H1 (cell line): ENCODE data around the gene RPL31. TPM values are rescaled to one million over a fixed set of nuclear protein-coding genes. Genes with fewer than 3 reads are reported as not detected.
A peak's percentile ranks its signal among the peaks of the same experiment; 100 is the strongest.

Source experiments
- CTCF ChIA-PET: fragments of 300-600 bp; sonication (Branson Sonifier 250); formaldehyde crosslinking; loops from one replicate; lab custom pipeline; 2021; ENCODE audit not compliant: partially characterized antibody; lab: Charles Lee
- POLR2A ChIA-PET: fragments of 300-600 bp; sonication (Branson Sonifier 250); formaldehyde crosslinking; loops from one replicate; lab custom pipeline; 2021; ENCODE audit warnings: inconsistent platforms; ENCODE audit not compliant: partially characterized antibody; lab: Charles Lee
- DNase-seq, 2 experiments: peaks; one replicate each; pipeline versions ENCODE4 v3.0.0 to v3.0.0-alpha.2; 2010 to 2022; ENCODE audit warnings: low spot score in 2 of 2, low read depth in 1 of 2, mixed read lengths in 1 of 2
- FAIRE-seq: peaks from 2 replicates; lab custom pipeline; 2011; peaks lifted over from hg19 to GRCh38; lab: Jason Lieb, UNC
- H2AFZ ChIP-seq: 2 replicates; pipeline ENCODE4 v1.8.1; 2012; ENCODE audit warnings: low read length, inconsistent platforms
- H2AK5ac ChIP-seq: 2 replicates; pipeline ENCODE4 v1.6.1; 2013; ENCODE audit warnings: low read depth, low read length
- H2BK120ac ChIP-seq: replicated peaks from 2 replicates; pipeline ENCODE3; 2013; ENCODE audit warnings: low read depth, low read length, inconsistent platforms
- H2BK12ac ChIP-seq: 2 replicates; pipeline ENCODE4 v1.6.1; 2013; ENCODE audit warnings: low read depth, low read length
- H2BK15ac ChIP-seq: 2 replicates; pipeline ENCODE4 v1.6.1; 2013; ENCODE audit warnings: low read length
- H2BK20ac ChIP-seq: 2 replicates; pipeline ENCODE4 v1.6.1; 2013; ENCODE audit warnings: low read length
- H2BK5ac ChIP-seq: 2 replicates; pipeline ENCODE4 v1.6.1; 2013; ENCODE audit warnings: low read depth, low read length
- H3K14ac ChIP-seq: 2 replicates; pipeline ENCODE4 v1.6.1; 2013; ENCODE audit warnings: inconsistent platforms; ENCODE audit not compliant: insufficient read length
- H3K18ac ChIP-seq: 2 replicates; pipeline ENCODE4 v1.6.1; 2013; ENCODE audit warnings: low read length; ENCODE audit errors: extremely low read depth
- H3K23ac ChIP-seq: 2 replicates; pipeline ENCODE4 v1.6.1; 2013; ENCODE audit warnings: inconsistent platforms; ENCODE audit not compliant: insufficient read length
- H3K23me2 ChIP-seq: 2 replicates; pipeline ENCODE4 v1.6.1; 2013; ENCODE audit warnings: low read depth, low read length
- H3K27ac ChIP-seq: 2 replicates; pipeline ENCODE4 v1.6.1; 2011; ENCODE audit warnings: low read depth, low read length, inconsistent platforms
- H3K27me3 ChIP-seq, 4 experiments: replicated peaks in 1 of 4; 1 replicate in 1 of 4; 2 replicates in 3 of 4; pipeline versions ENCODE4 v1.6.1 to v1.8.1; 2011 to 2013; ENCODE audit warnings: low read length in 3 of 4, mild to moderate bottlenecking in 3 of 4, inconsistent platforms in 2 of 4, mixed read lengths in 2 of 4, moderate library complexity in 1 of 4; ENCODE audit not compliant: control insufficient read depth in 3 of 4, insufficient read depth in 3 of 4; ENCODE audit errors: extremely low read depth in 1 of 4
- H3K36me3 ChIP-seq, 4 experiments: 2 replicates each; pipeline versions ENCODE4 v1.6.1 to v1.8.1; 2011 to 2013; ENCODE audit warnings: mild to moderate bottlenecking in 4 of 4, low read length in 3 of 4, moderate library complexity in 2 of 4, control low read depth in 1 of 4, inconsistent platforms in 1 of 4; ENCODE audit not compliant: insufficient read depth in 4 of 4, control insufficient read depth in 2 of 4
- H3K4ac ChIP-seq: replicated peaks from 2 replicates; pipeline ENCODE3; 2013; ENCODE audit warnings: low read length, low read depth, mixed read lengths, inconsistent platforms; ENCODE audit not compliant: insufficient read length
- H3K4me1 ChIP-seq, 4 experiments: replicated peaks in 1 of 4; 1 replicate in 1 of 4; 2 replicates in 3 of 4; pipeline versions ENCODE4 v1.6.1 to v1.8.1; 2011 to 2013; ENCODE audit warnings: low read length in 3 of 4, inconsistent platforms in 2 of 4, mixed read lengths in 1 of 4; ENCODE audit not compliant: insufficient read depth in 4 of 4, control insufficient read depth in 3 of 4
- H3K4me2 ChIP-seq, 2 experiments: 2 replicates each; pipeline versions ENCODE4 v1.6.1 to v1.8.1; 2011 to 2013; ENCODE audit warnings: low read depth in 2 of 2, low read length in 2 of 2, control low read depth in 1 of 2, inconsistent platforms in 1 of 2, mild to moderate bottlenecking in 1 of 2; ENCODE audit not compliant: insufficient read depth in 1 of 2
- H3K4me3 ChIP-seq, 4 experiments: fragments of 200-600, 300-600 bp in 1 of 4; sonication (generic), shearing (Covaris generic), sonication (Bioruptor Twin) in 1 of 4; 2 replicates each; pipeline versions ENCODE4 v1.5.1 to v1.8.1; 2011 to 2016; ENCODE audit warnings: low read length in 4 of 4, low read depth in 3 of 4, control low read depth in 2 of 4, inconsistent platforms in 2 of 4, mild to moderate bottlenecking in 2 of 4, mixed read lengths in 1 of 4, moderate library complexity in 1 of 4; ENCODE audit not compliant: insufficient read depth in 2 of 4; ENCODE audit errors: extremely low read depth in 1 of 4
- H3K56ac ChIP-seq: replicated peaks from 2 replicates; pipeline ENCODE3; 2013; ENCODE audit warnings: low read depth, mild to moderate bottlenecking, mixed read lengths, low read length, inconsistent platforms; ENCODE audit not compliant: insufficient read length
- H3K79me1 ChIP-seq: 2 replicates; pipeline ENCODE4 v1.6.1; 2013; ENCODE audit warnings: low read depth, low read length, control low read depth
- H3K79me2 ChIP-seq, 2 experiments: 2 replicates each; pipeline versions ENCODE4 v1.6.1 to v1.8.1; 2012 to 2013; ENCODE audit warnings: low read length in 2 of 2, mild to moderate bottlenecking in 2 of 2, inconsistent platforms in 1 of 2; ENCODE audit not compliant: insufficient read depth in 2 of 2, control insufficient read depth in 1 of 2
- H3K9ac ChIP-seq, 4 experiments: replicated peaks in 1 of 4; 1 replicate in 1 of 4; 2 replicates in 3 of 4; pipeline versions ENCODE4 v1.6.1 to v1.8.1; 2011 to 2013; ENCODE audit warnings: low read depth in 3 of 4, low read length in 3 of 4, control low read depth in 2 of 4, mild to moderate bottlenecking in 2 of 4, moderate library complexity in 2 of 4, inconsistent platforms in 1 of 4; ENCODE audit errors: extremely low read depth in 1 of 4
- H3K9me3 ChIP-seq, 2 experiments: 2 replicates each; pipeline versions ENCODE4 v1.6.1 to v1.8.1; 2012 to 2013; ENCODE audit warnings: mild to moderate bottlenecking in 2 of 2, moderate library complexity in 2 of 2, control low read depth in 1 of 2, inconsistent platforms in 1 of 2, low read depth in 1 of 2, low read length in 1 of 2, mixed read lengths in 1 of 2; ENCODE audit not compliant: insufficient read depth in 2 of 2
- H4K20me1 ChIP-seq, 2 experiments: replicated peaks in 1 of 2; 2 replicates each; pipeline versions ENCODE3 to v1.8.1; 2011 to 2013; ENCODE audit warnings: inconsistent platforms in 2 of 2, low read length in 2 of 2, mild to moderate bottlenecking in 1 of 2; ENCODE audit not compliant: insufficient read depth in 2 of 2, control insufficient read depth in 1 of 2
- H4K5ac ChIP-seq: 2 replicates; pipeline ENCODE4 v1.6.1; 2013; ENCODE audit warnings: low read length, low read depth, mixed read lengths, inconsistent platforms; ENCODE audit not compliant: insufficient read length
- H4K8ac ChIP-seq: 2 replicates; pipeline ENCODE4 v1.8.0; 2013; ENCODE audit warnings: mild to moderate bottlenecking, moderate library complexity, low read length, inconsistent platforms; ENCODE audit not compliant: insufficient read depth; ENCODE audit errors: extremely low read depth
- H4K91ac ChIP-seq: replicated peaks from 2 replicates; pipeline ENCODE3; 2013; ENCODE audit warnings: low read length, mixed read lengths, inconsistent platforms; ENCODE audit not compliant: insufficient read length
- BACH1 ChIP-seq: IDR thresholded peaks from 2 replicates; pipeline ENCODE4 v1.6.1; 2012; ENCODE audit warnings: low read length, improper control_type of control experiment
- POLR2AphosphoS5 ChIP-seq: IDR thresholded peaks from 2 replicates; pipeline ENCODE4 v1.6.1; 2011; ENCODE audit warnings: low read depth, low read length
- WGBS, 2 experiments: shearing (Covaris generic) in 1 of 2; methylation state at CpG; one replicate each; pipeline versions ENCODE4 v1.1.6 to v1.1.7; 2013 to 2015; ENCODE audit warnings: low lambda C conversion rate in 2 of 2, mixed read lengths in 2 of 2, inconsistent platforms in 1 of 2, low coverage in 1 of 2, missing lambda C conversion rate in 1 of 2; ENCODE audit not compliant: insufficient replicate concordance in 2 of 2, insufficient coverage in 1 of 2, insufficient read length in 1 of 2; ENCODE audit errors: extremely low coverage in 1 of 2, missing lambda C conversion rate in 1 of 2; 5-methylcytosine and 5-hydroxymethylcytosine counted together
- polyA plus RNA-seq, 7 experiments: library from polyadenylated mRNA; depleted of rRNA in 3 of 7; stranded (reverse) in 5 of 7; unstranded in 2 of 7; fragments of >200 nt in 5 of 7; fragments of 200-250 nt in 2 of 7; gene quantifications; 1 replicate in 5 of 7; 2 replicates in 1 of 7; 4 replicates in 1 of 7; pipeline versions ENCODE4 v1.2.1 to v1.2.3, GENCODE V29; 2011 to 2013; ENCODE audit warnings: missing spikeins in 2 of 7, mixed read lengths in 2 of 7
- total RNA-seq: library from RNA; stranded (reverse); fragmentation: NEBNext Ultra II Directional; extraction: Animal tissue kit (Norgen Biotek cat#: 25700); gene quantifications from 2 replicates; pipeline ENCODE4 v1.2.1, GENCODE V29; 2021

The RPL31 gene
- total and polyA plus RNA-seq, 2 of the 8 experiments (the other 6 are each of a cell fraction or from before 2014, with no cell fraction given): 1,463 to 1,722 TPM

- no peak overlapping the region for H3K27ac ChIP-seq
- H3K79me2 ChIP-seq: no peaks in the 10 kb centered on the region
- no peaks in the 10 kb centered on the region for H3K23me2 ChIP-seq
- H3K14ac ChIP-seq: no peak overlapping the region
- H2BK15ac ChIP-seq: no peak overlapping the region
- no peak overlapping the region for H4K8ac ChIP-seq
- TF ChIP-seq POLR2AphosphoS5 (no peak), BACH1 (no peak)
- TF ChIP-seq, all 59 proteins: peak for 0
- FAIRE-seq: no peak
- Histone ChIP-seq H3K27me3 (no peaks in the 10 kb centered on the region), H3K4me1 (peaks cover 0 to 2% (median under 1%) of the 10 kb centered on the region in 4 experiments; a peak in 2 of 7 replicates), H2BK120ac (no peak overlapping the region), H3K36me3 (no peaks in the 10 kb centered on the region), H4K5ac (no peak overlapping the region), H2AFZ (no peak overlapping the region), H3K4me3 (no peak overlapping the region), H4K20me1 (no peaks in the 10 kb centered on the region), H2BK12ac (peak overlapping the region; percentile 35; the same call in 1 of the 2 replicates), H3K23ac (no peak overlapping the region), H3K9ac (no peak overlapping the region; a peak in 1 of 7 replicates), H3K9me3 (no peaks in the 10 kb centered on the region), H4K91ac (no peak overlapping the region), H3K56ac (no peak overlapping the region), H3K79me1 (no peaks in the 10 kb centered on the region), H2BK20ac (no peak overlapping the region), H2AK5ac (no peak overlapping the region), H3K4ac (no peak overlapping the region), H3K4me2 (no peak overlapping the region), H2BK5ac (no peak overlapping the region), H3K18ac (no peak overlapping the region)
- WGBS, 2 experiments: 85% methylated on average over 22 of the region's 24 CpGs; no CpG with 5 or more reads in 1 of the 2 experiments
- CTCF ChIA-PET: interaction anchor here (1.1 to 2.7 kb wide), 3 partner anchors 14 to 384 kb away, joined by 3 to 14 read pairs (median 5); no protein-coding TSS in a partner anchor
- DNase-seq: no peak
- POLR2A ChIA-PET: interaction anchor here (1.0 to 7.0 kb wide), 2 partner anchors 9 to 14 kb away, joined by 3 to 63 read pairs; partner anchors contain the start of gene RPL31
Observed at GRCh38 chr2:100990650-100991403, 11.3 kb upstream of the RPL31 start.
